Sigmoid colon (tissue), 4 donors: Measurements from ENCODE around the gene DOC2A.

Source experiments
- CTCF ChIP-seq, 4 experiments: fragments of 450-650 bp in 3 of 4; fragments of 200-600 bp in 1 of 4; IDR thresholded peaks; one replicate each; pipeline ENCODE4 v1.5.1; 2016 to 2019; ENCODE audit warnings: antibody characterized with exemption in 4 of 4, mild to moderate bottlenecking in 3 of 4, moderate library complexity in 2 of 4
- POLR2AphosphoS5 ChIP-seq, 4 donors: sonication (generic); formaldehyde crosslinking; IDR thresholded peaks; one replicate each; pipeline ENCODE4 v1.6.1; 2017; ENCODE audit warnings: antibody characterized with exemption in 4 of 4

- TF ChIP-seq POLR2AphosphoS5 (IDR thresholded peaks at IDR 0.05), result no peak
- no peak for TF ChIP-seq CTCF (IDR thresholded peaks at IDR 0.05)
Measured at GRCh38 chr16:29975811-29976511, 34.9 kb downstream of the DOC2A start.
